Peyer's patch (tissue), 4 donors: Measurements from ENCODE around the gene IL21R. TPM values are rescaled to one million over a fixed set of nuclear protein-coding genes. Genes with fewer than 3 reads are reported as not detected.
A peak's percentile ranks its signal among the peaks of the same experiment; 100 is the strongest.

ENCODE experiments used
- DNase-seq, 3 donors: peaks; one replicate each; pipeline ENCODE4 v3.0.0-alpha.2; 2017 to 2019
- H3K27ac ChIP-seq, 4 donors: fragments of 200-600 bp; sonication (generic); one replicate each; pipeline ENCODE4 v1.5.1; 2016 to 2019
- H3K27me3 ChIP-seq, 2 donors: fragments of 200-600 bp; sonication (generic); one replicate each; pipeline ENCODE4 v1.5.1; 2019
- H3K36me3 ChIP-seq, 3 donors: fragments of 200-600 bp; sonication (generic); one replicate each; pipeline ENCODE4 v1.5.1; 2016 to 2019
- H3K4me1 ChIP-seq, 4 donors: fragments of 200-600 bp; sonication (generic); one replicate each; pipeline ENCODE4 v1.5.1; 2016 to 2019
- H3K4me3 ChIP-seq, 4 donors: fragments of 200-600 bp; sonication (generic); 1 replicate in 3 of 4; 2 replicates in 1 of 4; pipeline ENCODE4 v1.5.1; 2016 to 2019; ENCODE audit warnings: mild to moderate bottlenecking in 1 of 4
- H3K9me3 ChIP-seq, 4 donors: fragments of 200-600 bp; sonication (generic); one replicate each; pipeline ENCODE4 v1.5.1; 2016 to 2019; ENCODE audit warnings: mild to moderate bottlenecking in 1 of 4
- POLR2A ChIP-seq, 2 donors: fragments of 450-650 bp; IDR thresholded peaks; one replicate each; pipeline ENCODE4 v1.5.1; 2017; ENCODE audit warnings: antibody characterized with exemption in 2 of 2, mild to moderate bottlenecking in 2 of 2, moderate library complexity in 2 of 2
- total RNA-seq, 4 donors: library from RNA; depleted of rRNA; stranded (reverse); fragments of >200 nt; gene quantifications; one replicate each; pipeline ENCODE4 v1.1.0, GENCODE V29; 2016
- TF ChIP-seq, protein P1 (sequence below), 6 experiments: fragments of 450-650 bp in 4 of 6; fragments of 200-600 bp in 2 of 6; sonication (generic) in 1 of 6; IDR thresholded peaks; one replicate each; pipeline ENCODE4 v1.5.1; 2017 to 2019; ENCODE audit warnings: antibody characterized with exemption in 6 of 6, mild to moderate bottlenecking in 3 of 6, moderate library complexity in 1 of 6

IL21R gene
- total RNA-seq, 4 donors from 2014 or later: 0.18 to 4.1 (median 1.3) TPM; not detected in 1

DNA sequence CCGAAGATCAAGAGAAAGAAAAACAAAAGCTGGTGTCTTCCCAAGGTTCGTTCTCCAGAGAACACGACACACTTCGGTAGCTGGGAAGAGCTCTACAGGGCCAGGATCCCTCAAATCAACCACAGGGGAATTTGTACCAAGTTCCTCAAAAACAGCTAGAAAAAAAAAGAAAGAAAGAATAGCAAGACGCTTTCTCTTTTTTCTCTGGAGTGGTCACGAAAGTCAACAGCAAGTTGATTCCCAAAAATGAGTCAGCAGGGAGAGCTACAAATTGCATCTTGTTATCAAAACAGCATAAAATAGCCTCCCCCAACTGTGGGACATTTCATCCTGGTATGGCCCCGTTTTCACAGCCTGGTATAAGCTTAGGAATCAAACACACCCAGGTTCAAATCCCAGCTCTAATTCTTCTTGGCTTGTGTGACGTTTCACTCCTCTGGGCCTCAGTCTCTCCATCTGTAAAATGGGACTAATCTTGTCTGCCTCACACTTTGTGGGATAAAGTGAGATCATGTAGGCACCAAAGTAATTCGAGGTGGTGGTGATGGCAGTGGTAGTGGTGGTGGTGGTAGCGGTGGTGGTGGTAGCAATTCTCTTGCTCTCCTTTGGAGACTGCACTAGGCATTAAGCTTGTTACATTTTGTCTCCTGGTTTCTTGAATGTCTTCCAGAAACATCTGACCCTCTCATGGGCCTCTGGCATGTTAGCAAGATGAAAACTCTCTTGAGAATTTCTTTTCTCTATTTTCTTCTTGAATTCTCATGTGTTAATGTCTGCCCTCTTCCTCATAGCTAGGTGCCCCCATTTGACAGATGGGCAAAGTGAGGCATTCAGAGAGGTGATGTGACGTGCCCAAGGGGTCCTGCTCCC is 988 bp upstream of the IL21R start:
- no peaks in the 10 kb centered on the region for H3K36me3 ChIP-seq
- no peak for DNase-seq
- no peak overlapping the region for H3K4me3 ChIP-seq
- H3K27ac ChIP-seq: peak overlapping the region in 1 of 4 donors; percentile 78
- no peaks in the 10 kb centered on the region for H3K27me3 ChIP-seq
- no peaks in the 10 kb centered on the region for H3K9me3 ChIP-seq
- H3K4me1 ChIP-seq: peaks cover 0 to 31% (median 13%) of the 10 kb centered on the region in 4 donors
- no peak for TF ChIP-seq POLR2A (IDR thresholded peaks at IDR 0.05)
- TF ChIP-seq, protein P1, sequence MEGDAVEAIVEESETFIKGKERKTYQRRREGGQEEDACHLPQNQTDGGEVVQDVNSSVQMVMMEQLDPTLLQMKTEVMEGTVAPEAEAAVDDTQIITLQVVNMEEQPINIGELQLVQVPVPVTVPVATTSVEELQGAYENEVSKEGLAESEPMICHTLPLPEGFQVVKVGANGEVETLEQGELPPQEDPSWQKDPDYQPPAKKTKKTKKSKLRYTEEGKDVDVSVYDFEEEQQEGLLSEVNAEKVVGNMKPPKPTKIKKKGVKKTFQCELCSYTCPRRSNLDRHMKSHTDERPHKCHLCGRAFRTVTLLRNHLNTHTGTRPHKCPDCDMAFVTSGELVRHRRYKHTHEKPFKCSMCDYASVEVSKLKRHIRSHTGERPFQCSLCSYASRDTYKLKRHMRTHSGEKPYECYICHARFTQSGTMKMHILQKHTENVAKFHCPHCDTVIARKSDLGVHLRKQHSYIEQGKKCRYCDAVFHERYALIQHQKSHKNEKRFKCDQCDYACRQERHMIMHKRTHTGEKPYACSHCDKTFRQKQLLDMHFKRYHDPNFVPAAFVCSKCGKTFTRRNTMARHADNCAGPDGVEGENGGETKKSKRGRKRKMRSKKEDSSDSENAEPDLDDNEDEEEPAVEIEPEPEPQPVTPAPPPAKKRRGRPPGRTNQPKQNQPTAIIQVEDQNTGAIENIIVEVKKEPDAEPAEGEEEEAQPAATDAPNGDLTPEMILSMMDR (IDR thresholded peaks at IDR 0.05): no peak

DNA sequence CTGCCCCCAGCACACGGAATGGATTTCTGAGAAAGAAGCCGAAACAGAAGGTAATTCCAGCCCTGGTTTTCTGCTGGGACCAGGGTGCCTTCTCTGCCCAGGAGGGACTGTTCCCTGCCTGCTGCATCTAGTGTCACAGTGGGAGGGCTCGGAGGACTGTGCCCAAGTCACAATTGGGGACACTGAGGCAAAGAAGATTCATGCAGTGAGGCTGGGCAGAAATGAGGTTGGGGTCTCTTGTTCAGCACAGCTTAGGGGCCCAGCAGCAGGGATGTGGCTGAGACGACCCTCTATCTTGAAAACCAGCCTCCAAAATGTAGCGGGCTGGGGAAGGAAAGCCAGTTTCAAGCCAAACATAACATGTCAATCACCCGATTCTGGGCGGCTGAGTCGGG is 592 bp downstream of the IL21R start:
- Histone ChIP-seq H3K27me3 (no peaks in the 10 kb centered on the region), H3K4me3 (peak overlapping the region; percentile 25 to 37 (median 28)), H3K27ac (peak overlapping the region; percentile 0 to 78 (median 32)), H3K36me3 (no peaks in the 10 kb centered on the region), H3K4me1 (peaks cover 0 to 31% (median 13%) of the 10 kb centered on the region in 4 donors), H3K9me3 (no peaks in the 10 kb centered on the region)
- TF ChIP-seq, protein P1 (IDR thresholded peaks at IDR 0.05): no peak
- TF ChIP-seq POLR2A (IDR thresholded peaks at IDR 0.05): no peak
- no peak for DNase-seq

GRCh38 chr16:27402964-27403600 is 1.1 kb downstream of the IL21R start:
- peaks cover 0 to 31% (median 13%) of the 10 kb centered on the region in 4 donors for H3K4me1 ChIP-seq
- H3K27ac ChIP-seq: peak overlapping the region in 2 of 4 donors; percentile 53 to 78
- H3K9me3 ChIP-seq: no peaks in the 10 kb centered on the region
- TF ChIP-seq POLR2A (IDR thresholded peaks at IDR 0.05): no peak
- TF ChIP-seq, protein P1 (IDR thresholded peaks at IDR 0.05): no peak
- H3K4me3 ChIP-seq: peak overlapping the region; percentile 25 to 37 (median 28)
- DNase-seq: peak in 1 of 3 donors; percentile 40
- no peaks in the 10 kb centered on the region for H3K27me3 ChIP-seq
- no peaks in the 10 kb centered on the region for H3K36me3 ChIP-seq

- Histone ChIP-seq H3K9me3 (no peaks in the 10 kb centered on the region), H3K27me3 (no peaks in the 10 kb centered on the region), H3K4me1 (peaks cover 0 to 31% (median 14%) of the 10 kb centered on the region in 4 donors), H3K4me3 (peak overlapping the region in 3 of 4 donors; percentile 27 to 37 (median 30)), H3K36me3 (no peaks in the 10 kb centered on the region), H3K27ac (peak overlapping the region in 1 of 4 donors; percentile 78)
- TF ChIP-seq, protein P1 (IDR thresholded peaks at IDR 0.05): no peak
- no peak for TF ChIP-seq POLR2A (IDR thresholded peaks at IDR 0.05)
- no peak for DNase-seq
Measured at GRCh38 chr16:27403601-27403992, 1.6 kb downstream of the IL21R start.

DNA sequence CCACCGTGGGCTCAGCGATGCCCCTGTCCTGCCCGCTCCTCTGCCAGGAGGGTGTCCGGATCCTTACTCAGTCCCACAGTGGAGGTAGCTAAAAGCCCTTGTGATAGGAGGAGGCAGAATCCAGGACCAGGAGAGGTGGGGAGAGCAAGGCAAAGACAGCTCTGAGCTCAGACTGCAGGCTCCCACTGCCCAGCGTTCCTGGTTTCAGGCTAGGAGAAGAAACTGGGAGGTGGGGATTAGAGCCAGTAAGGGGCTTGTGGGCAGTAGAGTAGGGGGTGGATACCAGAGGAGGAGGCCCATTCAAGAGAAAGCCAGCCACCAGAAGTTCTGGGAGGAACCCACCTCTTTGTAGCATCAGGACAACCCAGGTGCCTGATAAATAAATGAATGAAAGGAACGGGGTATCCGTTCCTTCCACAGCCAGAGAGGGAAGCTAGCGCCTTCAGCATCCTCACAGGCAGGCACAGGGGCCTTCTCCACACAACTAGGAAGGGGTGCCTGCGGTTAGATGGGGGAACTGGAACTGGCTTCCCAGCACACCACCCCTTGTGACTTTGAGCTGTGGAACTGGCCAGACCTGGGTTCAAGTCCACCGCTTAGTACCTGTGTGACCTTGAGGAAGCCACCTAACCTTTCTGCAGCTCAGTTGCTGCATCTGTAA is 2.3 kb downstream of the IL21R start:
- Histone ChIP-seq H3K4me3 (peak overlapping the region in 1 of 4 donors; percentile 37), H3K9me3 (no peaks in the 10 kb centered on the region), H3K4me1 (peaks cover 0 to 31% (median 15%) of the 10 kb centered on the region in 4 donors), H3K27ac (peak overlapping the region in 1 of 4 donors; percentile 78), H3K36me3 (no peaks in the 10 kb centered on the region), H3K27me3 (no peaks in the 10 kb centered on the region)
- DNase-seq: no peak
- TF ChIP-seq, protein P1 (IDR thresholded peaks at IDR 0.05): no peak
- TF ChIP-seq POLR2A (IDR thresholded peaks at IDR 0.05): no peak
